Occipital lobe (tissue), 2 donors: ENCODE data around the gene PTPRN2. TPM values are rescaled to one million over a fixed set of nuclear protein-coding genes. Genes with fewer than 3 reads are reported as not detected.

ENCODE experiments used
- DNase-seq: peaks from one replicate; lab custom pipeline; 2025; lab: John Stamatoyannopoulos, UW
- total RNA-seq: library from RNA; depleted of rRNA; stranded (reverse); fragments of >200 nt; gene quantifications from one replicate; pipeline ENCODE4 v1.2.3, GENCODE V29; 2014

PTPRN2 gene
- total RNA-seq, 1 donor from 2014 or later, result 62.2 TPM

DNA sequence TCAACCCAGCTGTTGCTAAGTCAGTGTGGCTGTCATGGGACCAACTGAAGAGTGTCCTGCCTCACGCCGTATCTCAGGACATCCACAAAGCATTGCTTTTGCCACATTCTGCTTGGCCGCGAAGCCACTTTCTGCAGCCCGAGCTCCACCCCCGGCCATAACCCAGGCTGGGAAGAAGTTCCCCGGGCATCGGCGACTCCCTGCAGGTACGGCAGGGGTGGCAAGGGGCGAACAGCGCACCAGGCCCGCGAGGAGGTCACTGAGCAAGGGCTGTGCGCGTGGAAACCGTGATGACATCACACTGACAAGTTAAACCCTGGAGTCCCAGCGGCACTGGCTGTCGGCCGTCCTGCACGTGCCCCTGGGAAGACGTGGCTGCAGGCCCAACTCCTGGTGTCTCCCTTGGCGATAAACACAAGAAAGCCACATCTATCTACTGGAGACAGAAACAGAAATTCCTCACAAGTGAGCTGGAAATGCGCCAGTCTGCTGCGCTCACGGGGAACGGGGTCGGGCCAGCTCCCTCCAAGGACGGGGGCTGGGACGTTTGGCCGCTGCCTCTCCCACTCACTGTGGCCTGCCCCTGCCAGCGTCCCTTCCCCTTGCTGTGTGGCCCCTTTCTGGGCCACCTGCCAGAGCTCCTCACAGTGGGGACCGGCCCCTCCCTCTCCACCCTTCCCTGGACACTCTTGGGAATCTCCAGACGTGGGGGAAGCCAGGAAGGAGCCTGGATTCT is 924.5 kb downstream of the PTPRN2 start:
- DNase-seq, result no peak

DNA sequence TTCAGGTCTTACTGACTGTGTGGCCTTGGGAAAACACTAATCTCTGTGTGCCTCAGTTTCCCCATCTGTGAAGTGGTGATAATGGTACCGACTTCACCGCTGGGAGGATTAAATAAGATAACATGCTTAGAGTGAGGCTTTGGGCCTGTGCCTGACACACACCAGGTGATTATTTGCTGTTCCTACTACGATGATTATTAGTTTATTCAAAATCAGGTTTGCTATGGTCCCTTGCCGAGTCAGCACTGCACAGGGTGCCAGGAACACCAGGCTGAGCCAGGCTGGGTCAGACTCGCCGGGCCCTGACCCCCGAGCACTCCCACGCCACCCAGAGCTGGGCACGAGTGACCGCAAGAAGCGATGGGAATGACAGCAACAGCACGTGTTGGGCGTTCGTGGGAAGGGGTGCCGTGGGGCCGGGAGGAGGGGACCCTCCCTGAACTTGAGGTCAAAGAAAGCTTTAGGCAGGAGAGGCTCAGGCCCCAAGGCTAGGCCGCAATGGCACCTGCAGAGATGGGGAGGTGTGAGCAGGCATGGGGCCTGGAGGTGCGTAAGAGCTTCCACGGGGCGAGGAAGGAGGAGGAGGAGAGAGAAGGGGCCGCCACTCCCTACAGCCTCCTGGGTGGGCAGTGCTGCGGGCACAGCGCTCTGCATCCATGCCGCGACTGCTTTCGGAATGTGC is 925.4 kb downstream of the PTPRN2 start:
- no peak for DNase-seq

DNA sequence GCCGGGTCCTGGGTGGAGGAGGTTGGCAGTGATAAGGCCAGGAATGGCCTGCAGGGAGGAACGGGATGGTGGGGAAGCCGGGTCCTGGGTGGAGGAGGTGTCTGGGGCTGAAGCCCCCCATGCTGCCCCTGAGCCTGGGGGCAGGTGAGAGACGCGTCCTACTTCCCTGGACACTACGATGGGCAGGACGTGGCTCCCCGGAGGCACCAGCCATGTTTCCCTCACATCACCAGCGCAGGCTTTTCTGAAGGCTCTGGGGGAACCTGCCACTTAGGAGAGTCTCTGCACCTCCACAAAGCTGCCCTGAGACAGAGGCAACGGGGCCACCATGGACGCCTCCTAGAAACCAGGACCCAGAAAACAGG is 926.0 kb downstream of the PTPRN2 start:
- DNase-seq, result no peak

DNA sequence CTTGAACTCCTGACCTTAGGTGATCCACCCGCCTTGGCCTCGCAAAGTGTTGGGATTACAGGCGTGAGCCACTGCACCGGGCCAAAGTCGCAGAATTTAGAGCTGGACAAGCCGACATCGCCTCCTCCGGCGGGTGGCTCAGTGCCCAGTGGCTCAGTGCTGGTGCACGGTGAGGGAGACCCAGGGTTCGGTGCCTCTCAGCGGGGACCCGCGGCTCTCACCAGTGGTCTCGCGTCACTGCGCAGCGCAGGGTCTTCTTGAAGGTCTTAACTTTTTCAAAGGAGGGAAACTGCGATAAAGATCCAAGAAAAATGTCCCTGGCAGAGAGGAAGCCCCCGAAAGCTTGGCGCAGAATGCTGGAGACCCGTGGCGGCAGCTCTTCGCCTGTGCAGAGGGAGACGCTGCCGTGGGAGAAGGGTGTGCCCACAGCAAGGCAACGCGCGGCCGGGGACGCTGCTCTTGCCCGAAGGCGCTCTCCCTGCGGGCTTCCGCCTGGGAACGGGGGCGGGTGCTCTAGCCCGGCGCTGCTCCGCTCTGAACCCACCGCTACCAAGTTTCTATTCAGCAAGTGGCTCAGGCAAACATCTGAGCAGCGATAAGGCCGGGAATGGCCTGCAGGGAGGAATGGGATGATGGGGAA is 926.5 kb downstream of the PTPRN2 start:
- DNase-seq, result no peak

DNA sequence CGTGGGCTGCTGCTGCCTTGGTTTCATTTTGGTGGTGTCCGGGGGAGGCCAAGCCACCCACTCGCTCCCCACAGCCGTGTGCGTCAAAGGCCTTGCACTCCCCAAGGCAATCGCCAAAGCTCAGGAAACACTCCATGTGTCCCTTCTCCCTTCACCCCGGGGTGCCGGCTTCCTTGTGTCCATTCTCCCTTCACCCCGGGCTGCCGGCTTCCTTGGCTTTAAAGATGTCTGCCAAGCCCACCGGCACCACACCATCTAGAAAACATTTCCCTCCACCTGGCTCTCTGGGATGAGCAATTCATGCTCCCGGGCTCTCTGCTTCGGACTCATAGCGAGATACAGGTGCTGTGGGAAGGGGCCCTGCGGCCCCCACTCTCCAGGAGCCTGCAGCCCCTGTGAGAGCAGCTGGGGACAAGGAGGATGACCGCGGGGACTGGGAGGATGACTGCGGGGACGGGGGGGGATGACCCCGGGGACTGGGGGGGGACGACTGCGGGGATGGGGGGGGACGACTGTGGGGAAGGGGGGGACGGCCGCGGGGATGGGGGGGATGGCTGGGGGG is 928.7 kb downstream of the PTPRN2 start:
- no peak for DNase-seq

DNA sequence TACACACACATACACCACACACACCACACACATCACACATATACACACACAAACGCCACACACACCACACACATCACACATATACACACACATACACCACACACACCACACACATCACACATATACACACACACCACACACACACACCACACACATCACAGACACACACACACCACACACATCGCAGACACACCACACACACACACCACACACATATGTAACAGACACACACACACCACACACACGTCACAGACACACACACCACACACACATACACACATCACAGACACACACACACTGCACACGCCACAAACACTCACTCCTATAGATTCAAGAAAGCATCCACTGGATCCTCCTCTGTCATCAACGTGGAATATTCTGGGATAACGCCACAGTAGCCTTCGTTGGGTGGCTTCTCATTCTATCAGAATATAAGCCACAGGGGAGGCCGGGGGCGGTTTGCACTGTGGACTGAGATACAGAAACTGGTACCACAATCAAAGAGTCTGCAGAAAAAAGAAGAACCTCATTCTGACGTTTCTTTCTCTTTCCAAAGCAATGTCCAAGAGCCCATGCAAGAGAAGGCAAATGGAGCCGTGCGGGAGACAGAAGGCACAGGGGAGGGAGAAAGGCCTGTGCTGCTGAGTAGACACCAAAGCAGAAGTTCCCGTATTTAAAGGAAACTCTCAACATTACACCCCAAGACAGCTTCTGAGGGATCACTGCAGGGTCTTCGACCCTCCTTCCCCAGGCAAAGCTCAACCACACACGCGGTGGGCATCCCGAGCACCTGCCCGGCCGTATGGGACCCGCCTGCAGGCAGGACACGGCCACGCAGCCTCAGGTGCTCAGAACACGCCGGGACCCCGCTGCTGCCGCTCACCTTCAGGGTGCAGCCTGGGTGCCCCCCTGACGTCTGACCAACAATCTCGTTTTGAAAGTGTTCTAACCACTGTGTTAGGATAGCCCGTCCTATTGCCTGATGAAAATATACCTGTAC is 929.6 kb downstream of the PTPRN2 start:
- DNase-seq, result no peak

DNA sequence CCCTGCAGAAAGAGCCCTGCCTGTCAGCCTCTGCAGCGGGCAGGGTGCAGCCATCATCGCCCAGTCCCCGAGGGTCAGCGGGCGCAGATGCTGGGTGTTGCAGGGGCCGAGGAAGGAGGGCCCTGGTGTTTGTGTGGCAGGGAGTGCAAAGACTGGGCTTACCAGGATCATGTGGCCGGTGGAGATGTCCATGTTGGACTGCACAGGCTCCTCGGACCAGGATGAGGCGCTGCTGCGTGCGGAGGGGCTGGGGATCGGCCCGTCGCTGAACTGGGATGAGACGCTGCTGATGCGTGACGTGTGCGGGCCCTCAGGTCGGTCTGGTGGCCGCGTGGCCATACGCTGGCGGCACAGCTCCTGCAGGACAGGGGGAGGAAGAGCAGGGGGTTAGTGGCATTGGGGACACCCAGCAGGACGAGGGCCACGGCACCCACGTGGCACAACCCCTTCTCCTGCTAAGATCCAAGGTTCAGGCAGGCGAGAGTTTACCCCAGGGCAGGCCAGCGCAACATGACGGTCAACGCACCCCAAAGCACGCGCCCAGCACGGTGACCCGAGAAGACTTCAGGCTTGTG is 931.3 kb downstream of the PTPRN2 start:
- DNase-seq, result no peak

DNA sequence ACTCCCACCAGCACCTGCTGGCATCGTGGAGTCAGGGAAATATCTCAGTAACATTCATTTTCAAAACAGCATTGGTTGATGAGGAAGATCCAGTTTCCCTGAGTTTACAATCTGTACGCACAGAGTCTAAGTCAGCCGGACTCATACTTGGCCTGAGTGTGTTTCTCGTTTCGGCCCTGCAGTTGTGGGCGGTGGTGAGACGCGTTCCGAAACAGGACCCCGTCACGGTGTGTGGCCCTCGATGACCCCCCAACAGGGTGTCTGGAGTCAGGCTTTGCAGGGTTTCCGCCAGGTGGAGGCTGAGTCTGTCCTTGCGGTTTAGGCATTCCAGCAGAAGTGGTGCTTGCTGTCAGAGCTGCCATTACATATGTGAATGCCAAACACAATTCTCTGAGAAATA is 933.3 kb downstream of the PTPRN2 start:
- no peak for DNase-seq

DNA sequence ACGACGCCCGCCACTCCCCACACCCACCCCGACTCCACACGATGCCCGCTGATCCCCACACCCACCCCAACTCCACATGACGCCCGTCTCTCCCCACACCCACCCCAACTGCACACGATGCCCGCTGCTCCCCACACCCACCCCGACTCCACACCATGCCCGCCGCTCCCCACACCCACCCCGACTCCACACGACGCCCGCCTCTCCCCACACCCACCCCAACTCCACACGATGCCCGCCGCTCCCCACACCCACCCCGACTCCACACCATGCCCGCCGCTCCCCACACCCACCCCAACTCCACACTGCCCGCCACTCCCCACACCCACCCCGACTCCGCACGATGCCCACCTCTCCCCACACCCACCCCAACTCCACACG is 933.8 kb downstream of the PTPRN2 start:
- DNase-seq, result no peak

DNA sequence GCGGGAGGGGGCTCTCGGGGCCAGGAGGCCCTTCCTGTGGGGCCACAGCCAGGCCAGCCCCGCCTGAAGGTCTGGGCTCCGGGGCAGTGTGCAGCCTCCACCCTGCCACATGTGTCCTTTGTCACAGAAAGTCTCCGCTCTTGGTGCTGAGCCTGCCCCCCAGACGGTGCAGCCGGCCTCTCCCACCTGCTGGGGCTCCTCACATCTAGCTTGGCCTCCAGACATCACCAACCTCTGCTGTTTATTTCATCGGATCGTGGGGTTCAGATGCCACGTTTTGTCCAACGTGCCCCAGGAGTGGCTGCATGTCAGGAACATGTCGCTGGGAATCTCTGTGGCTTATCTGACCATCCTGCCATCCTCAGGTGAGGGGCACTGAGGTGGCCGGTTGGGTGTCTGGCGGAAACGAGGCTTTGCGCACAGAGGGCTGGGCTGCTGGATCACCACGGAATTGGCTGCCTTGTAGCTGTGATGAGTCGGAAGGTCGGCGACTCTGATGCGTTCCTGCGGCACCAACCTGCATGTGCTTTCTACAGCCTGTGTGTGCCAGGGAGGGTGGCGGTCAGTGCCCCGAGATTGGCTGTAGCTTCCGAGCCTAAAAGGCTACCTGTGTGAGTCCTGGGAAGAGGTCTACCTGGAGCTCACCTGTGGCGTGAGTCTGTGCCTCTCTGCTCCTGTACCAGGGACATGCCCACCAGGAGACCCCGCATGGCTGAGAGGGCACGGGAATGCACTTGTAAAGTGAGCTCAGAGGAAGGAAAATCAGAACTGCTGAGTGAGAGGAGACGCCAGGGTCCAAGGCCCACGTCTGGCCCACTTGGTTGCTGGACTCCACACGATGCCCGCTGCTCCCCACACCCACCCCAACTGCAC is 934.4 kb downstream of the PTPRN2 start:
- DNase-seq, result no peak

DNA sequence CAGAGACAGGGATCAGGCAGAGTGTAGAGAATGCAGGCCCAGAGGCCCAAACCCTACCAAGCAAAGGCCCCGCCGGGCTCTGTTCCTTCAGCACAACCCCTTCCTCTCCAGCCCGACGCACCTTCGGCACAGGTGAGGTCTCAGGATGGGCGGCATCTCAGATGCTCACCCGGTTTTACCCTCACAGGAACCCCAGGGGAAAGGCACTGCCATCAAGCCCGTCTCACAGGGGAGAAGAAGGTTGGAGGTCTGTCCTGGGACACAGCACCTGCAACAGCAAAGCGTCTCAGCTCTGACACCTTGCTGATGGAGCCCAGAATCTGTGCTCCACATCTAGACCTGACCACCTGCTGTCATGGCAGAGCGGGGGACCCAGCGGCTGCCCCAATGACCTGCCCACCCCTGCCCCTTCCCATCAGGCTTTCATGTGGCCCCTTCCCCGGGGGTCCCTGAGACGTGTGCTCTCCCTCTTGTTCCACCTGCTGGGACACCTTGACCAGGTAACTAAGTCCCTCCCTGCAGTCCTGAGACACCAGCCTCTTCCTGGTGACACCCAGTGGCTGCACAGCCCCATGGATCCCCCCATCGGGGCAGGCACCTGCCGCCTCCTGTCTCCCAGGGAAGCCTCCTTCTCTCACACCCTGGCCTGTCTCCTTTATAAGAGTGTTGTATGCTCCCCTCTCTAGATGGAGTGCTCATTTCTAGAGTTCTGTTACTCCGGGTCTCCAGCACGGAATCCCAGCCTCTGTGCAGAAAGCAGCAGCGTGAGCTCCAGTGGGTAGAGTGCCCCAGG is 935.3 kb downstream of the PTPRN2 start:
- no peak for DNase-seq

DNA sequence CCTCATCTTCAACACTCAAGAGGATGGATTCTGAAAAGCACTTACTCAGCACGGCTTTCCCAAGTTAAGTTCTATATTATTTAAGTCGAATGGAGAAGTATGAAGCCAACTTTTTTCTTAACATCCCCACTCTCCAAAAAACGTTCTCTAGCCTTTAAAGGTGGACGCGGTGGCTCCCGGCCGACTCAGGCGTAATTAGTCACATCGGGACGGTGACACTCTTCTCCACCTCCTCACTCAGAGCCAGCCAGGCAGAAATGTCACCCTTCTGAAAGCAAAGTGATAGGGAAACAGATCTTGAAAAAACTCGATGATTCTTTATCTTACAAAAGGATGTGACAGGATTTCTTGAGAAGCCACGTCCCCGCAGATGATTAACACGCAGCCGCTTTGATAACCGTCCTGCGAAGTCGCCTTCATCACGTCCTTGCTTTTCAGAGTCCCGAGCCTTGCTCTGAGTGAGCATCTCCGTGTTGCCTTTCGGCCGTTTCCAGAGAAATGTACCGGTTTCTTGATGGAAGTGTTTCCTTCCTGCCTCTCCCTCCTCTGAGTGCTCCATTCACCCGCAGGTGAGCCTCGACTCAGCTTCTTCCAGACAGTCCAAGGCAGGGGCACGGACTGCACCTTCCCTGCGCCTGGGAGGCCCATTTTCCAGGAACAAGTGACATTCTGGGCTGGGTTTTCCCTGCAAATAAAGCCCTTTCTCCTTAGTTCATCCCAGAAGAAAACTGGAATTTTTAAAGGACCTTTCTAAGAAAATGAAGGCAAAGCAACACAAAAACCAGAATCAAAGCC is 936.1 kb downstream of the PTPRN2 start:
- no peak for DNase-seq

DNA sequence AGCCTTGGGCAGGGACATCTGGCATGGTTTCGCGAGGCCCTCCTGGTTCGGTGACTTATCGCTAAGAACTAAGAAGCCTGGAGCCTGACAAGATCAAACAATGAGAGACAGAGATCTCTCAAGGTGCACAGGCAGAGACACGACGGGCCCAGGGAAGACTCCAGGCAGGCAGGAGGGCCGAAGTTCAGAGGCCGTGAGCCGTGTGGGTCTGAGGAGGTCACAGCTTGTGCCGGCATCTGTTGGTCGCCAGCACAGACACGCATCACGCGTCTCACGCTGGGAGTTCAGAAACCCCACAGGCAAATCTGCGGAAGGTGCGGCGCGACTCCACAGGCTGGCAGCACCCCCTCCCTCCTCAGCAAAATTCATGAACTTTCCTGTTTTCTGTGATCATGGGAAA is 936.8 kb downstream of the PTPRN2 start:
- no peak for DNase-seq

DNA sequence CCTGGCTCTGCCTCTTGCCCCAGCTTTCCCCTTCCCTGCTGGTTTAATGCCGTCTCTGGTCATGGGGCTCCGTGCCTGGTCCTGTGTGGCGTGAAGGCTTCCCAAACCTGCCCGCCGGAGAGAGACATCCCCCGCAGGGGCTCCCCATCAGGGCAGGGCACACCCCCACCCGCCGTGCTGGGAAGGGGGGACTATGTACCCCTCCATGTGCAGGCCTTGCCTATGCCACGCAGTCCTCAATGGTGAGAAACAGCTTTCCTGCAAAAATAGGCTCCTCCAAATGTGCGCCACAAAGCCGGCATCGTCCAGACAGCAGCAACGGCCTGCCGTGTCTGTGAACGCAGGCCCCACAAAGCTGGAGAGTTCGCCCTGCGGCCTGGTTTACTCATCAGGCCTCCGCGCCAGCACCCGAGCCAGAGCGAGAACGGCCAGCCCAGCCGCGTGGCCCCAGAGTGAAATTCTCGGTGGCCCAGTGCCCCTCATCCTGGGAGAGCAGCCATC is 937.4 kb downstream of the PTPRN2 start:
- no peak for DNase-seq

DNA sequence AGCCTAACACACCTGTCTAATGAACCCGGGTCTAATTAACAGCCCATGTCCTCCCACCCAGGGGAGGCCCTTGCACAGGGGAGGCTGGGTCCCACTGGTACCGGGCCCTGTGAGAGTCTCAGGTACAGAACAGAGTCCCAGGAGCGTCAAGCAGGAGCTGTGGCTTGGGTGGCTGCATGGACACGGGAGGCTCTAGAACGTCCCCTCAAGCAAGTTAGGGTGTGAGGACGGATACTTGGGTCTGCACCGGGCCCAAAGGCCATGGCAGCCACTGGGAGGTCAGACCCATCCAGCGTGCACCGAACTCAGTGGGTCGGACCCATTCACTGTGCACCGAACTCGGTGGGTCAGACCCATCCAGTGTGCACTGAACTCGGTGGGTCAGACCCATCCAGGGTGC is 941.1 kb downstream of the PTPRN2 start:
- no peak for DNase-seq

DNA sequence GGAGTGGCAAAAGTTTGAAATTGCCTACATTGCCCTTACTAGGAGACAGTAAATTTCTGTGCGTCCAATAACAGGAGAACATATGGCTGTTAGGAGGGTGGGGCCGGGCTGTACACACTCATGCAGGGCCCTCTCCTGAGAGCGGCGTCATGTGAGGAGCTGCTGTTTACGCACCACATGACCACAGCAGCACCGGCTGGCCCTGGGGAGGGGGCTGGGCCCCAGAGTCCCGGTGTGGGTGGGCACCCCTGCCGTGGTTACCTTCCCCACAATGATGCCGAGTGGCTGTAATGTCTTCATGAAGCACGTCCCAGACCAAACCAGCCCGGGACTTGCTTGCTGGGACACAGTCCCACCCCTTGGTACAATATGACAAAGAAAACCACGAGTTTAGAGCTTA is 942.1 kb downstream of the PTPRN2 start:
- DNase-seq, result no peak

DNA sequence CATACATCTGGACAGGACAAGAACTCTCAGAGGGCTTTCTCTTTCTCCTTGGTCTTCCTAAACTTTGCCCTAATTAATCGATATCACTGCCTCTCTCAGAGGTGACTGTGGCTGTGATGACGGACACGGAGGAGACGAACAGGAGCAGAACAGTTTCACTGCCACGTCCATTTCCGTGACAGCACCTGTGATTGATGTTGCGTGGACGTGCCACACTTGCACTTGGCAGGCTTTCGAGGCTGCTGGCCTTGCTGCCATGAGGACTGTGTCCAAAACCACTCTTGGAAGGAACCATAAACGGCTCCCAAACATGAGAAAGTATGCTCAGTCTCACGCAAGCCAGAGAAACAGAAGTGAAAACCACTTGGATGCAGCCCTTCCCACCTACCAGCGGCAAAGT is 942.7 kb downstream of the PTPRN2 start:
- no peak for DNase-seq

DNA sequence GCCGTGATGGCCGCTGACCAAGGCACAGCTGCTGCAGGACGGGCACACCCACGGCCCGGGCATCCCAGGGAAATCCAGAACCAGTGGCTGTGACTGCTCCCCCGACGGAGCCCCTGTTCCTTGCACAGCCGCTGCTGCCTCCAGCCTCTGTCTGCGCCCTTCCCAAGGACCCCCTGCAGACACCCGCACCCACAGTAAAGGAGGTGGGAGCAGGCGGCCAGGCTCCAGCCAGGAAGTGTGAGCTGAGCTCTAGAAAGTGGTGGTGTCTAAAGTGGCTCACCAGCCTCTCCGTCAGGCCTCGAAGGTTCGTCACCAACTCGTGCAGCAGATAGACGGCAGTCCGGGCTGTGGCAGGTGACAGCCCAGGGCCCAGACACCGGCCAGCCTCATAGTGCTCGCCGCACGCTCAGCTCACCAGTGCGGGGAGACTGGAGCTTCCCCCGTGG is 944.1 kb downstream of the PTPRN2 start:
- no peak for DNase-seq
